Spleen (tissue), 7 donors: ENCODE measurements around the gene PCDH15.

Experiments used
- CTCF ChIP-seq, 11 experiments: fragments of 200-600 bp in 7 of 11; fragments of 450-650 bp in 4 of 11; sonication (generic) in 4 of 11; IDR thresholded peaks in 8 of 11; conservative IDR thresholded peaks in 3 of 11; 1 replicate in 7 of 11; 2 replicates in 4 of 11; pipeline versions ENCODE4 v1.4.0 to v1.8.0; 2016 to 2021; ENCODE audit warnings: antibody characterized with exemption in 11 of 11, inconsistent platforms in 4 of 11, mild to moderate bottlenecking in 1 of 11
- POLR2A ChIP-seq, 3 donors: fragments of 450-650 bp; IDR thresholded peaks; one replicate each; pipeline ENCODE4 v1.5.1; 2017; ENCODE audit warnings: antibody characterized with exemption in 3 of 3, mild to moderate bottlenecking in 1 of 3
- POLR2AphosphoS5 ChIP-seq, 3 donors: sonication (generic); formaldehyde crosslinking; IDR thresholded peaks; one replicate each; pipeline ENCODE4 v1.5.1; 2017; ENCODE audit warnings: antibody characterized with exemption in 3 of 3
- donor health status: DM: no; HTN: no; CAD: no; lungs with moderate emphysema.
- donor health status: DM: no; HTN: no; CAD: no.
- donor health status: DM: no; HTN: no; CAD: no.

GRCh38 chr10:53808677-53809372, 992.2 kb downstream of the PCDH15 start:
- TF ChIP-seq CTCF (IDR thresholded peaks at IDR 0.05 in 8 of 11, conservative IDR thresholded peaks at IDR 0.05 in 3 of 11) (no peak), POLR2AphosphoS5 (IDR thresholded peaks at IDR 0.05) (no peak), POLR2A (IDR thresholded peaks at IDR 0.05) (no peak)
